ENCODE results near the gene KRT15. TPM values are rescaled to one million over a fixed set of nuclear protein-coding genes. Genes with fewer than 3 reads are reported as not detected.
A peak's percentile ranks its signal among the peaks of the same experiment; 100 is the strongest.

The KRT15 gene
- polyA plus RNA-seq, 1 of the 3 experiments (the other 2 are of a cell fraction) = 16.9 TPM

- TF ChIP-seq TAF1 (IDR thresholded peaks at IDR 0.05; ENCODE audit: borderline replicate concordance, low read depth, low read length) = no peak
- peak in 1 of 2 experiments; percentile 92; a peak in 1 of 4 replicates for TF ChIP-seq EP300 (IDR thresholded peaks at IDR 0.05; ENCODE audit: borderline replicate concordance in 1 of 2, low read depth in 1 of 2, low read length in 1 of 2)
- 0 out of 2 replicates have a peak, but pooled peaks have one; percentile 16 for TF ChIP-seq MXI1 (IDR thresholded peaks at IDR 0.05; ENCODE audit: low read depth, low read length)
- TF ChIP-seq ZBTB33 (IDR thresholded peaks at IDR 0.05; ENCODE audit: borderline replicate concordance, low read depth) = no peak
- no peak for TF ChIP-seq EZH2phosphoT487 (IDR thresholded peaks at IDR 0.05; ENCODE audit: borderline replicate concordance, low read depth)
- TF ChIP-seq TCF12 (IDR thresholded peaks at IDR 0.05) = peak; percentile 89
- peak; percentile 98 for TF ChIP-seq FOSL2 (IDR thresholded peaks at IDR 0.05; ENCODE audit: borderline replicate concordance, low read depth)
- no peak for TF ChIP-seq RCOR1 (IDR thresholded peaks at IDR 0.05; ENCODE audit: low read length)
- TF ChIP-seq FOXJ3 (CRISPR knock-in tag; IDR thresholded peaks at IDR 0.05) = no peak
- TF ChIP-seq YY1 (IDR thresholded peaks at IDR 0.05; ENCODE audit: low read depth) = no peak
- TF ChIP-seq SIN3A (IDR thresholded peaks at IDR 0.05; ENCODE audit: borderline replicate concordance, low read depth, low read length) = no peak
Observed at GRCh38 chr17:41547921-41548843, 29.5 kb upstream of the KRT15 start (continued).

- Histone ChIP-seq H3K9ac (peak overlapping the region; percentile 53), H3K79me2 (ENCODE audit: insufficient read depth) (no peaks in the 10 kb centered on the region), H3K36me3 (replicated peaks in 1 of 2; ENCODE audit: control insufficient read depth in 1 of 2, insufficient read depth in 2 of 2, low read length in 1 of 2) (no peaks in the 10 kb centered on the region), H3K4me3 (ENCODE audit: low read depth in 2 of 2, low read length in 1 of 2) (no peak overlapping the region), H3K4me1 (ENCODE audit: control insufficient read depth in 1 of 2, insufficient read depth in 2 of 2, low read depth in 1 of 2, low read length in 1 of 2) (peaks cover 17 to 30% of the 10 kb centered on the region in 2 experiments; a peak in 3 of 4 replicates), H3K9me2 (no peaks in the 10 kb centered on the region), H2AFZ (ENCODE audit: low read depth) (peak overlapping the region; percentile 64), H3K4me2 (peak overlapping the region; percentile 54; the same call in 1 of the 2 replicates), H4K20me1 (ENCODE audit: insufficient read depth) (no peaks in the 10 kb centered on the region), H3K27me3 (ENCODE audit: insufficient read depth) (no peaks in the 10 kb centered on the region), H3K9me3 (no peaks in the 10 kb centered on the region), H3K27ac (ENCODE audit: low read depth in 2 of 2, low read length in 1 of 2) (peak overlapping the region; percentile 85 to 86), H3F3A (replicated peaks; ENCODE audit: insufficient read depth) (peaks cover 22% of the 10 kb centered on the region)
- 54% methylated on average over 9 of the region's 9 CpGs for WGBS (ENCODE audit: low lambda C conversion rate)
- TF ChIP-seq SIN3A (IDR thresholded peaks at IDR 0.05; ENCODE audit: borderline replicate concordance, low read depth, low read length) = no peak
- TF ChIP-seq JUND (IDR thresholded peaks at IDR 0.05) = no peak
- TF ChIP-seq CHD2 (IDR thresholded peaks at IDR 0.05; ENCODE audit: low read length, partially characterized antibody) = no peak
- TF ChIP-seq IRF3 (IDR thresholded peaks at IDR 0.05; ENCODE audit: low read depth, low read length) = no peak
- TF ChIP-seq MXI1 (IDR thresholded peaks at IDR 0.05; ENCODE audit: low read depth, low read length) = no peak
- TF ChIP-seq EZH2phosphoT487 (IDR thresholded peaks at IDR 0.05; ENCODE audit: borderline replicate concordance, low read depth) = no peak
- no peak for TF ChIP-seq USF2 (IDR thresholded peaks at IDR 0.05; ENCODE audit: borderline replicate concordance, low read depth, low read length)
- no peak for DNase-seq
- ChIA-PET CTCF (interaction anchor here (1.2 to 25.5 kb wide), 21 partner anchors 11 to 636 kb away, joined by 3 to 646 read pairs (median 48); partner anchors contain the start of genes KRT13, KRT15, KRT19 and KRT35), POLR2A (interaction anchor here (0.8 to 2.0 kb wide), 4 partner anchors 17 to 29 kb away, joined by 4 to 9 read pairs (median 5); partner anchors contain the start of gene KRT15)
Observed at GRCh38 chr17:41547378-41547841, 28.7 kb upstream of the KRT15 start.

All from SK-N-SH (cell line).